Glomerular visceral epithelial cell (primary cell): ENCODE data around the gene APEH.

Source experiments
- DNase-seq: peaks from one replicate; pipeline ENCODE4 v3.0.0-alpha.2; 2016; ENCODE audit errors: extremely low spot score

APEH gene

GRCh38 chr3:49713336-49714105 lies 39.4 kb downstream of the APEH start:
- DNase-seq: no peak

DNA sequence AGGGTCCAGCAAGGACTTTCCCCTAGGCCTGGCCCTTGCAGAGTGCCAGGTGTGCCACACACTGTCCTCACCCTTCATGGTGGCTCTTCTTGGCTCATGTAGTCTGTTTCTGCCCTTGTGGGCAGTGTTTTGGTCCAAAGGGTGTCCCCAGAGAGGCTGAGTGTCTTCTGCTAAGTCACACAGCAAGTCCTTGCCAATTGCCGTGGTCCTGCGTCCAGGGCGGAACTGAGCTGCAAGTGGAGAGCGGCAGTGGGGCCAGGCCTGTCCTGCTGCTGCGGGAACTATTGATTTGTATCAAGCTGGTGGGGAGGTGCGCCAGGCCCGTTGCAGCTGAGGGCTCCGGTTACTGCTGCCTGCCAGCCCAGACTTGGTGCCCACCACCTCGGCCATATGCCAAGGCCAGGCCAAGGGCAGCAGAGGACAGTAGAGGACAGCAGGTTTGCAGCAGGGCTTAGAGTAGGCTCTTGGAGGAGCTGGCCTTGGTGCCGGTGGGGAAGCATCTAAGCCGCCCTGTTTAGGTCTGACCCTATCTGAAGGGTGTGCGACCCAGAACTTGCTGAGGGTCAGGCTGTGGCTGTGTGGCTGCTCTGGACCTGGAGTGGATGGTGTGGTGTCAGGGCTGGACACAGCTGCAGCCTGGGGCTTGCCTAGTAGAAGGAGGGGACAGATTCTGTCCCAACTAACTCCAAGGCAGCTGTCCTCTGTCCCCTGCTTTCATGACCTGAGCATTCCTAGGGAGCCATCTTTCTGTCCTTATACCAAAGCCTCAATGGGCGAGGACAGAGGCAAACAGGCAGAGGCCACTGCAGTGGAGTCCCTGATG lies 40.8 kb downstream of the APEH start:
- DNase-seq: no peak

GRCh38 chr3:49715611-49716121 lies 41.5 kb downstream of the APEH start:
- DNase-seq: peak; percentile 49

GRCh38 chr3:49716169-49716568 lies 42.0 kb downstream of the APEH start:
- no peak for DNase-seq

GRCh38 chr3:49716691-49717210 lies 42.6 kb downstream of the APEH start:
- DNase-seq: no peak

DNA sequence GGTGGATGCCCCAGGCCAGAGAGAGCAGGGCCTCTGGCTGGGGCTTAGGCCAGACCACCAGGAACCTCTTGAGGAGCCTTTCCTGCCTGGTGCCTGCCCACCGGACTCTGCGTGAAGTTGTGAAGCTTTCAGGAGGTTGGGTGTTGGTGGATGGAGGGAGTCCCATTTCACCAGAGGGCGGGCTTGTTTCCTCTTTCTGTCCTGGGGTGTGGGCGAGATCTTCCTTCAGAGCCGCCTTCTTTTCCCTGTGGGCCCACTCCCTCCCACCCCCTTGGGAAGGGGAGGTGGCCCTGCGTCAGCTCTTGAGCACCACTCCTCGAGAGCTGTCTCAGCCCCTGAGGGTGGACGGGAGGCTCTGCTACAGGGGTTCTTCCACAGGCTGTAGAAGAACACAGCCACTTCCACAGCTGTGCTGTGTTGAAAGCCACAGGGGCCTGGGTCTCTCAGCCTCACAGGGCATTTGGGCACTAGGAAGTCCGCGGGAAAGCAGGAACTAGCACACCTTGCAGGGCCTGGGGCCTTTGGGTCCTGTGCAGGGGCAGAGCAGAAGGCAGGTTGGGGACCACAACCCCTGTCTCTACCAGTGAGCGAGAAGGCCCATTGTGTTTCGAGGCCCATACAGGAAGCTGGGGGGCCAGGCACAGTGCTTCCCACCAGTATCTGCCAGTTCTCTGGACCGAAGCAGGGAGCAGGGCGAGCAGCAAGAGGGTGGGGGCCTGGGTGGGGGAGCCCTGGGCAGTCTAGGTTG lies 43.2 kb downstream of the APEH start:
- DNase-seq: no peak

- DNase-seq: no peak
Measured at GRCh38 chr3:49717959-49718857, 44.1 kb downstream of the APEH start.

- no peak for DNase-seq
Measured at GRCh38 chr3:49718858-49719213, 44.7 kb downstream of the APEH start.

- peak; percentile 77 for DNase-seq
Measured at GRCh38 chr3:49719214-49719884, 45.2 kb downstream of the APEH start, which contains the start of gene AMIGO3. Gene AMIGO3, minus strand, starts transcription at chr3:49719684. Its CDS starts 219 bp downstream, at chr3:49719465.

- no peak for DNase-seq
Measured at GRCh38 chr3:49720855-49721595, 46.9 kb downstream of the APEH start.

GRCh38 chr3:49721596-49721895 lies 47.4 kb downstream of the APEH start:
- no peak for DNase-seq

DNA sequence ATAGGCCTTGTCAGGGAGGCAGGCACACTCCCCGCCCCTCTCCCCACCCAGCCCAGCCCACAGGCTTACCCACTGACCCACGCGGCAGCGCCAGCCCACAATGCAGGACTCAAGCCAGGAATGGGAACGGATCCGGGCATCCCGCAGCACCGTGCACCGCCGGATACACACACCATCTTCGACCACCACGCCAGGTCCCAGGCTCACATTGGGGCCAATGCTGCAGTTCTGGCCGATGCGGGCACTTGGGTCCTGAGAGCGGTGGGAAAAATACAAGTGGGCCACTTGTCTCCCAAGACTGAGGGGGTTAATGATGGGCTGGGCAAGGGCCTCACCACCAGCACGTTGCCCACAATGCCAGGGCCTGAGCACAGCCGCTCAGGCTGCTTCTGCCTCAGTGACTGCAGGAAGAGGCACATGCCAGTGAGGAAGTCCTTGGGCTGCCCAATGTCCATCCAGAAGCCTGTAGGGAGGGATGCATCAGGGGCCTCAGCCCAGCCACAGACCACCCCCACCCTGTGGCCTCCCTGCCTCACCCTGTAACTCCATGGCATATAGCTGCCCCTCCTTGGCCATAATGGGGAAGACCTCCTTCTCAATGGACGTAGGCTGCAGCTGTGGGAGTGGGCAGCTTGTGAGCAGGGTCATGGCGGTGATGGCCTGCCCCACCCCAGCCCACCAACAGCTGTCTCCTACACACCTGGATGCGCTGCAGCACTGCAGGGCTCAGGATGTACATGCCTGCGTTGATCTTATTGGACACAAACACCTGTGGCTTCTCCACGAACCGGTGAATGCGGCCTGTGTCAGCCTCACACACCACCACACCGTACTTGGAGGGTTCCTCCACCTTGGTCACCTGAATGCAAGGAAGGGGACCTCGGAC lies 48.0 kb downstream of the APEH start:
- DNase-seq: no peak

- DNase-seq: no peak
Measured at GRCh38 chr3:49722896-49723295, 48.7 kb downstream of the APEH start.

GRCh38 chr3:49723296-49723627 lies 49.1 kb downstream of the APEH start:
- DNase-seq: peak; percentile 45

DNA sequence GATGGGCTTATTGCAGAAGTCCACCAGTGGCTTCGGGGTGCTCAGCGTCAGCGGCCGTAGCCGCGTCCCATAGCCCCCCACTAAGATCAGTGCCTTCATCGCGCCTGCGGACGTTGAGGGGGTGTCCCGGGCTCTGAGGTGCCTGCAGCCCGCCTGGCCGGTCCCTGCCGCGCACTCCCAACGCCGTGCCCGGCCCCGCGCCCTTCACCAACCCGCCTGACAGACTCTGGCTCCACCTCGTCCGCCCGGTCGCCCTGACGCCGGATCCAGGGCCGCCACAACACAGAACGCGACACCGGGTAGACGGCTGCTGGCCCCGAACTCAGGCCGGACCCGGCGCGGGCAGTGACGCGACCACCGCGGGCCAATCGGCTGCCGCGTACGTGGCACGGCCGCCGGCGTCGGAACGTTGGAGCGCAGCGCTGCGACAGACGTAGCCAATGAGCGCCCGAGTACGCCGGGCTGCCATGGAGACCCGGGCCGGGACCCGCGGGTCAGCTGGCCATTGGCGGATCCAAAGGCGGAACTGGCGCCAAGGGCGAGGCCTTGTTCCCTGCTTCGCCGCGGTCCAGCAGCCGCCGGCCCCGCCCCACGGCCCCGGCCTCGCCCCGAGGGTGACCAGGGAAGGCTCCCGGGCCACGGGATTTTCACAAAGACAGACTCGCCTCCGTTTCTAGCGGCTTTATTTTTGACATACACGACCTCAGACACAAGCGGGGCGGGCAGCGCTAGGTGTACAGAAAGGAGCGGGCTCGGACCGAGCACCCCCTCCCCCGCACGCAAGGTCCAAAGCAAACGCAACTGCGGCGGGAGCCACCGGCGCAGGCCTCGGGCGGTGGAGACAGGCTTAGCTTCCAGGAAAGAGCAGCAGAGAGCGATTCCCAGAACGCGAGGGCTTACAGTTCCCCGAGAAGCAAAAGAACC lies 49.7 kb downstream of the APEH start, which contains the start of gene GMPPB:
Gene GMPPB (minus strand): TSS at position 324 of the 924 bp plus-strand sequence. CDS start 225 bp downstream, at position 99.
- DNase-seq: peak; percentile 97

DNA sequence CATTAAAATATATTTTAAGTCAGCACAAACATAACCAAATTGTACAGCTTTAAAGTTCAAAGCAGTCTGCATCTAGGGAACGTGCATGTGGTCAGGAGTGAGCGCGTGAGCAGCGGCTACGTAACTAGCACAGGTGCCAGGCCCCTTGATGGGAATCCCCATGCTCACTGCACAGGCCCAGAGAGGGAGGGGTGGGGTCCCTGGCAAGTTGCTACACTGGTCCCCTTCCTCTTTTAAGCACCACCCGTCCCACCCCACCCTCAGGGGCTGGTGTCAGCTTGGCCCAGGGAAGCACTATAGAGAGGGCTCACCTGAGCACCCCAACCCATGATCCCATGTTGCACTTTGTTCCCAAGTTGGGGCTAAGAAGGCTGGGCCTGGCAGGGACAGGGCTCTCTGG lies 50.4 kb downstream of the APEH start:
- no peak for DNase-seq

GRCh38 chr3:49725906-49726681 lies 51.9 kb downstream of the APEH start:
- no peak for DNase-seq
